ENCODE measurements around the gene UBA52.

Gene UBA52

GRCh38 chr19:18543814-18544475 is 27.7 kb upstream of the UBA52 start:
- Histone ChIP-seq H3K4me1 (peaks cover 5% of the 10 kb centered on the region), H3K9me3 (no peaks in the 10 kb centered on the region), H3K4me3 (ENCODE audit: low read depth, low read length) (peak overlapping the region; percentile 54), H3K27me3 (no peaks in the 10 kb centered on the region), H3K36me3 (peaks cover 20% of the 10 kb centered on the region)
- DNase-seq = peak; percentile 63
- TF ChIP-seq CTCF (IDR thresholded peaks at IDR 0.05; ENCODE audit: low read depth, low read length) = peak; percentile 14; the same call in 1 of the 2 replicates

- TF ChIP-seq CTCF (IDR thresholded peaks at IDR 0.05; ENCODE audit: low read depth, low read length) = no peak
- no peak for DNase-seq
- no peaks in the 10 kb centered on the region for H3K27me3 ChIP-seq
These were observed 20.0 kb upstream of the UBA52 start for GRCh38 chr19:18551631-18552030.

GRCh38 chr19:18557411-18558201 is 14.1 kb upstream of the UBA52 start, which contains the start of gene KXD1:
Gene KXD1 (plus strand): TSS chr19:18557870. CDS start chr19:18562057, 4,187 bp downstream.
- Histone ChIP-seq H3K4me3 (ENCODE audit: low read depth, low read length) (peak within 1 kb of the TSS; percentile 99), H3K4me1 (no peaks in the 10 kb centered on the region), H3K36me3 (peaks cover 14% of the 10 kb centered on the region), H3K9me3 (no peaks in the 10 kb centered on the region), H3K27me3 (no peaks in the 10 kb centered on the region)
- DNase-seq = peak; percentile 97
- no peak for TF ChIP-seq CTCF (IDR thresholded peaks at IDR 0.05; ENCODE audit: low read depth, low read length)

More at GRCh38 chr19:18551631-18552030, 20.0 kb upstream of the UBA52 start:
- no peaks in the 10 kb centered on the region for H3K9me3 ChIP-seq
- H3K36me3 ChIP-seq = no peaks in the 10 kb centered on the region
- no peaks in the 10 kb centered on the region for H3K4me1 ChIP-seq
- H3K4me3 ChIP-seq (ENCODE audit: low read depth, low read length) = no peak overlapping the region

GRCh38 chr19:18558202-18558555 is 13.5 kb upstream of the UBA52 start:
- no peaks in the 10 kb centered on the region for H3K4me1 ChIP-seq
- no peak for DNase-seq
- no peaks in the 10 kb centered on the region for H3K27me3 ChIP-seq
- peak overlapping the region; percentile 99 for H3K4me3 ChIP-seq (ENCODE audit: low read depth, low read length)
- H3K36me3 ChIP-seq = peaks cover 17% of the 10 kb centered on the region
- no peak for TF ChIP-seq CTCF (IDR thresholded peaks at IDR 0.05; ENCODE audit: low read depth, low read length)
- H3K9me3 ChIP-seq = no peaks in the 10 kb centered on the region

- Histone ChIP-seq H3K9me3 (no peaks in the 10 kb centered on the region), H3K27me3 (no peaks in the 10 kb centered on the region), H3K36me3 (peaks cover 20% of the 10 kb centered on the region), H3K4me1 (no peaks in the 10 kb centered on the region), H3K4me3 (ENCODE audit: low read depth, low read length) (peak overlapping the region; percentile 99)
- no peak for DNase-seq
- TF ChIP-seq CTCF (IDR thresholded peaks at IDR 0.05; ENCODE audit: low read depth, low read length) = no peak
These were observed 13.1 kb upstream of the UBA52 start for GRCh38 chr19:18558604-18559003.

GRCh38 chr19:18559685-18560084 is 12.0 kb upstream of the UBA52 start:
- Histone ChIP-seq H3K27me3 (no peaks in the 10 kb centered on the region), H3K36me3 (peaks cover 31% of the 10 kb centered on the region), H3K4me1 (no peaks in the 10 kb centered on the region), H3K9me3 (no peaks in the 10 kb centered on the region), H3K4me3 (ENCODE audit: low read depth, low read length) (no peak overlapping the region)
- no peak for TF ChIP-seq CTCF (IDR thresholded peaks at IDR 0.05; ENCODE audit: low read depth, low read length)
- no peak for DNase-seq
